ENCODE results near the gene FKBP1A.
A peak's percentile ranks its signal among the peaks of the same experiment; 100 is the strongest.

Gene FKBP1A

GRCh38 chr20:1337441-1337840 is 55.4 kb downstream of the FKBP1A start:
- Histone ChIP-seq H3K27ac (ENCODE audit: low read length) (peak overlapping the region; percentile 5), H3K27me3 (ENCODE audit: low read depth, low read length) (no peaks in the 10 kb centered on the region), H3K36me3 (ENCODE audit: control insufficient read depth in 1 of 2, insufficient read depth in 2 of 2, low read length in 2 of 2) (peaks cover 0 to 12% of the 10 kb centered on the region in 2 donors), H3K4me1 (ENCODE audit: control insufficient read depth in 1 of 2, insufficient read depth in 2 of 2, low read length in 2 of 2) (peaks cover 0 to 14% of the 10 kb centered on the region in 2 donors), H3K4me3 (ENCODE audit: low read depth in 1 of 2, low read length in 2 of 2) (no peak overlapping the region), H3K9me3 (ENCODE audit: control insufficient read depth in 1 of 2, low read length in 2 of 2) (no peaks in the 10 kb centered on the region)

- Histone ChIP-seq H3K4me1 (ENCODE audit: control insufficient read depth in 1 of 2, insufficient read depth in 2 of 2, low read length in 2 of 2) (peaks cover 0 to 14% of the 10 kb centered on the region in 2 donors), H3K27ac (ENCODE audit: low read length) (peak overlapping the region; percentile 5), H3K27me3 (ENCODE audit: low read depth, low read length) (no peaks in the 10 kb centered on the region), H3K36me3 (ENCODE audit: control insufficient read depth in 1 of 2, insufficient read depth in 2 of 2, low read length in 2 of 2) (peaks cover 0 to 16% of the 10 kb centered on the region in 2 donors), H3K4me3 (ENCODE audit: low read depth in 1 of 2, low read length in 2 of 2) (no peak overlapping the region), H3K9me3 (ENCODE audit: control insufficient read depth in 1 of 2, low read length in 2 of 2) (no peaks in the 10 kb centered on the region)
These were observed 56.0 kb downstream of the FKBP1A start for GRCh38 chr20:1336699-1337367.

DNA sequence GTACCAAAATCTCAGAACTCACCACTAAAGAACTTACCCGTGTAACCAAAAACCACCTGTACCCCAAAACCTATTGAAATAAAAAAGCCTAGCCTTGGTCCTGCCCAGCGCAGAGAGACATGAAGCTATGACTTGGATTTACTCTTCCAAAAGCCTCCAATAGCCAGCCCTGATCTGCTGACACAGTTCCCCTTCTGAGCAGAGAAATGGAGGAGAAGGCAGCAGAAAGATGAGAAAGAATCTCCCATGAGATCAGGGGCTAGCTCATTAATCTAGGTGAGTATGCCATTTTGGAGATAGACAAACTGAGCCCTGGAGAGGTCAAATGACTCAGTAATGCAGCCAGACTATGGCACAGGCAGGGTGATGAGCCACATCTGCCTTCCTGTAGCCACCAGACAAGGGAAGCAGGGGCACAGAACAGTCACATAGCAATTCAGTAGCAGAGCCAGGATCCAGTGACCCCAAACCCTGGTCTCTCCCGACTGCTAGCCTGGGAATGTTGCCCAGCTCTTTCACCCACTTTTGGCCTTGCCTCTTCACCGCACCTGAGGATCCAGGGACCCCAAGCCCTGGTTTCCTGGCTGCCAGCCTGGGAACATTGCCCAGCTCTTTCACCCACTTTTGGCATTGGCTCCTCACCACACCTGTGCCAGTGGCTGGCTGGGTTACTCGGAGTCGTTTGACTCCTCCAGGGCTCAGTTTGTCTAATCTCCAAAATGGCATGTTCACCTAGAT is 56.7 kb downstream of the FKBP1A start:
- Histone ChIP-seq H3K4me3 (ENCODE audit: low read depth in 1 of 2, low read length in 2 of 2) (no peak overlapping the region), H3K27ac (ENCODE audit: low read length) (no peak overlapping the region), H3K9me3 (ENCODE audit: control insufficient read depth in 1 of 2, low read length in 2 of 2) (no peaks in the 10 kb centered on the region), H3K36me3 (ENCODE audit: control insufficient read depth in 1 of 2, insufficient read depth in 2 of 2, low read length in 2 of 2) (peaks cover 0 to 18% of the 10 kb centered on the region in 2 donors), H3K27me3 (ENCODE audit: low read depth, low read length) (no peaks in the 10 kb centered on the region), H3K4me1 (ENCODE audit: control insufficient read depth in 1 of 2, insufficient read depth in 2 of 2, low read length in 2 of 2) (peaks cover 0 to 14% of the 10 kb centered on the region in 2 donors)

DNA sequence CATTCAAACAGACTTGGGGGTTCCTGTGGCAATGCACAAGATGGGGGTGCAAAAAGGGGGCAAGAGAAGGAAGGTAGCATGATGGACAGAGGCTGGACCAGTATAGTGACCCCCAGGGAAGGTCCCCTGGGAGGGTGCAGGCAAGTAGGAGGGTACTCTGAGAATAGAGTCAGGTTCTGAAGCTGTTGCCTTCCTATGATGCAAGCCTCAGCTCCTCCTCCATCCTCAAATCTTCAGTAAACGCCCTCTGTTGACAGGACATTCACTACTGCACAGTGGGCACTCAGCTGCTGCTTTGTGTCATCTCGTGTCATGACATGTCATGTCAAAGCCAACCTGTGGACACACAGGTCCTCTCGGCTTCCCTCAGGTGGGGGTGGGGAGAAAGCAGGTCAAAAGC is 58.1 kb downstream of the FKBP1A start:
- Histone ChIP-seq H3K36me3 (ENCODE audit: control insufficient read depth in 1 of 2, insufficient read depth in 2 of 2, low read length in 2 of 2) (peaks cover 0 to 20% of the 10 kb centered on the region in 2 donors), H3K4me1 (ENCODE audit: control insufficient read depth in 1 of 2, insufficient read depth in 2 of 2, low read length in 2 of 2) (peaks cover 4 to 14% of the 10 kb centered on the region in 2 donors), H3K27me3 (ENCODE audit: low read depth, low read length) (no peaks in the 10 kb centered on the region), H3K4me3 (ENCODE audit: low read depth in 1 of 2, low read length in 2 of 2) (no peak overlapping the region), H3K9me3 (ENCODE audit: control insufficient read depth in 1 of 2, low read length in 2 of 2) (no peaks in the 10 kb centered on the region), H3K27ac (ENCODE audit: low read length) (no peak overlapping the region)

DNA sequence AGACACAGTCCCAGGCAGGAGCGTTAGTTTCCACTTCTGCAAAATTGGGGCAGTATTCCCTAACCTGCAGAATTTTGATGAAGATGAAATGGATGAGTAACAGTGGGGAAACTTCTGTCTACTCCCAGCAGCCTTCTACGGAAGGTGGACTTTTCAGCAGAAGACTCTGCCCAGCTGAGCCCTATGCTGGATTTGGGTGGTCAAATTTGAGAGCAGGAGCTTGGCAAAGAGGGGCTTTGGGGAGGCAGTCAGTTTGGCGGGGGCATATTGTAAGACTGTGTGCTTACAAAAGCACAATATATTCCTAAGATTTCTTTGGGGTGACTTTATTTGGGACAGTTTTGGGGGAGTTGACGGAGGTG is 58.5 kb downstream of the FKBP1A start:
- no peaks in the 10 kb centered on the region for H3K27me3 ChIP-seq (ENCODE audit: low read depth, low read length)
- H3K4me3 ChIP-seq (ENCODE audit: low read depth in 1 of 2, low read length in 2 of 2): no peak overlapping the region
- no peak overlapping the region for H3K27ac ChIP-seq (ENCODE audit: low read length)
- peaks cover 0 to 20% of the 10 kb centered on the region in 2 donors for H3K36me3 ChIP-seq (ENCODE audit: control insufficient read depth in 1 of 2, insufficient read depth in 2 of 2, low read length in 2 of 2)
- H3K4me1 ChIP-seq (ENCODE audit: control insufficient read depth in 1 of 2, insufficient read depth in 2 of 2, low read length in 2 of 2): peaks cover 4 to 14% of the 10 kb centered on the region in 2 donors
- no peaks in the 10 kb centered on the region for H3K9me3 ChIP-seq (ENCODE audit: control insufficient read depth in 1 of 2, low read length in 2 of 2)

GRCh38 chr20:1333462-1334369 is 59.1 kb downstream of the FKBP1A start:
- H3K27me3 ChIP-seq (ENCODE audit: low read depth, low read length): no peaks in the 10 kb centered on the region
- H3K4me1 ChIP-seq (ENCODE audit: control insufficient read depth in 1 of 2, insufficient read depth in 2 of 2, low read length in 2 of 2): peaks cover 4 to 17% of the 10 kb centered on the region in 2 donors
- H3K9me3 ChIP-seq (ENCODE audit: control insufficient read depth in 1 of 2, low read length in 2 of 2): no peaks in the 10 kb centered on the region
- no peak overlapping the region for H3K4me3 ChIP-seq (ENCODE audit: low read depth in 1 of 2, low read length in 2 of 2)
- no peak overlapping the region for H3K27ac ChIP-seq (ENCODE audit: low read length)
- H3K36me3 ChIP-seq (ENCODE audit: control insufficient read depth in 1 of 2, insufficient read depth in 2 of 2, low read length in 2 of 2): peaks cover 0 to 20% of the 10 kb centered on the region in 2 donors

DNA sequence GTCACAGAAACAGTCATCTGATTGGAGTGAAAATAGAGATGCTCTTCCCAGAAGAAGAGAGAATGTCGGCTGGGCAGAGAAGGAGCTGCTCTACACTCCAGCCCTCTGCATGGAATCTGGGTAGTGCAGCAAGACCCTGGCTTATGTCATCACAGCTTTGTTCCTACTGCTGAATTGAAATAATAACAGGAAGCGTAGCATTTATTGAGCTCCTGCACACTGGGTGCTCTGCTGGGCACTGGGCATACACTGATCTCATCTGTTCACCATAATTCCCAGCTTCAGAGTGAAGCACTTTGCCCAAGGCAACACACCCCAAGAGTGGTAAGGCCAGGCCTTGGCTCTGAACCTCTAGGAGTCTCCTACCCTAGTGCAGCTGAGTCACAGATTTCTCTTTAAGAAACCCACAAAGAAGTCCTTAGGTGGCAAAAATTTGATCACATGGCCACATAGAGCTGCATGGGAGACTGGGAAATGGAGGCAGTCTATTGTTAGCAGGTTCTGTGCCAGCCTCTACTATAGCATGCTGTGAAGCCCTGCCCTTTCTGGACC is 60.0 kb downstream of the FKBP1A start:
- Histone ChIP-seq H3K27ac (ENCODE audit: low read length) (no peak overlapping the region), H3K27me3 (ENCODE audit: low read depth, low read length) (no peaks in the 10 kb centered on the region), H3K9me3 (ENCODE audit: control insufficient read depth in 1 of 2, low read length in 2 of 2) (no peaks in the 10 kb centered on the region), H3K4me3 (ENCODE audit: low read depth in 1 of 2, low read length in 2 of 2) (no peak overlapping the region), H3K4me1 (ENCODE audit: control insufficient read depth in 1 of 2, insufficient read depth in 2 of 2, low read length in 2 of 2) (peaks cover 6 to 25% of the 10 kb centered on the region in 2 donors), H3K36me3 (ENCODE audit: control insufficient read depth in 1 of 2, insufficient read depth in 2 of 2, low read length in 2 of 2) (peaks cover 0 to 20% of the 10 kb centered on the region in 2 donors)

DNA sequence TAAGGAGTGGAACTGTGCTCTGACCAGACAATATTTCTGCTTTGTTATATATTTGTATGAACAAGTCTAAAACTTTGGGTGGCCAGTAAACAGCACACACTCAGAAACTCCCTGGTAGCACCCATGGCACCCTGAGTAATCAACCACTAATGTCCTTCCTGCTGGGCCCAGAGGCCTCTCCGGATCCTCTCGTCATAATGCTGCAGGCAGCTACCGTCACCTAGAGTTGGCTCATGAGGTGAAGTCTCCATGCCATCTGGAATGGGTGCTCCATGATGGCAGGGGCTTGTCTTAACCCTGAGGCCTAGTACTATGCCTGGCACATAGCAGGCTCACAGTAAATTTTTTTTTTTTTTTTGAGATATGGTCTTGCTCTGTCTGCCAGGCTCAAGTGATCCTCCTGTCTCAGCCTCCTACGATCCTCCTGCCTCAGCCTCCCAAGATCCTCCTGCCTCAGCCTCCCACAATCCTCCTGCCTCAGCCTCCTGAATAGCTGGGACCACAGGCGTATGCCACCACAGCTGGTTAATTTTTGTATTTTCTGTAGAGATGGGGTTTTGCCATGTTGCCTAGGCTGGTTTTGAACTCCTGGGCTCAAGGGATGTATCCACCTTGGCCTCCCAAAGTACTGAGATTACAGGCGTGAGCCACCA is 60.9 kb downstream of the FKBP1A start:
- no peak overlapping the region for H3K27ac ChIP-seq (ENCODE audit: low read length)
- no peak overlapping the region for H3K4me3 ChIP-seq (ENCODE audit: low read depth in 1 of 2, low read length in 2 of 2)
- no peaks in the 10 kb centered on the region for H3K27me3 ChIP-seq (ENCODE audit: low read depth, low read length)
- no peaks in the 10 kb centered on the region for H3K9me3 ChIP-seq (ENCODE audit: control insufficient read depth in 1 of 2, low read length in 2 of 2)
- peaks cover 11 to 25% of the 10 kb centered on the region in 2 donors for H3K4me1 ChIP-seq (ENCODE audit: control insufficient read depth in 1 of 2, insufficient read depth in 2 of 2, low read length in 2 of 2)
- peaks cover 0 to 20% of the 10 kb centered on the region in 2 donors for H3K36me3 ChIP-seq (ENCODE audit: control insufficient read depth in 1 of 2, insufficient read depth in 2 of 2, low read length in 2 of 2)

- Histone ChIP-seq H3K9me3 (ENCODE audit: control insufficient read depth in 1 of 2, low read length in 2 of 2) (no peaks in the 10 kb centered on the region), H3K27ac (ENCODE audit: low read length) (peak overlapping the region; percentile 98), H3K4me3 (ENCODE audit: low read depth in 1 of 2, low read length in 2 of 2) (no peak overlapping the region), H3K27me3 (ENCODE audit: low read depth, low read length) (no peaks in the 10 kb centered on the region), H3K36me3 (ENCODE audit: control insufficient read depth in 1 of 2, insufficient read depth in 2 of 2, low read length in 2 of 2) (peaks cover 0 to 20% of the 10 kb centered on the region in 2 donors), H3K4me1 (ENCODE audit: control insufficient read depth in 1 of 2, insufficient read depth in 2 of 2, low read length in 2 of 2) (peaks cover 18 to 27% of the 10 kb centered on the region in 2 donors)
These were observed 61.8 kb downstream of the FKBP1A start for GRCh38 chr20:1331101-1331500.

DNA sequence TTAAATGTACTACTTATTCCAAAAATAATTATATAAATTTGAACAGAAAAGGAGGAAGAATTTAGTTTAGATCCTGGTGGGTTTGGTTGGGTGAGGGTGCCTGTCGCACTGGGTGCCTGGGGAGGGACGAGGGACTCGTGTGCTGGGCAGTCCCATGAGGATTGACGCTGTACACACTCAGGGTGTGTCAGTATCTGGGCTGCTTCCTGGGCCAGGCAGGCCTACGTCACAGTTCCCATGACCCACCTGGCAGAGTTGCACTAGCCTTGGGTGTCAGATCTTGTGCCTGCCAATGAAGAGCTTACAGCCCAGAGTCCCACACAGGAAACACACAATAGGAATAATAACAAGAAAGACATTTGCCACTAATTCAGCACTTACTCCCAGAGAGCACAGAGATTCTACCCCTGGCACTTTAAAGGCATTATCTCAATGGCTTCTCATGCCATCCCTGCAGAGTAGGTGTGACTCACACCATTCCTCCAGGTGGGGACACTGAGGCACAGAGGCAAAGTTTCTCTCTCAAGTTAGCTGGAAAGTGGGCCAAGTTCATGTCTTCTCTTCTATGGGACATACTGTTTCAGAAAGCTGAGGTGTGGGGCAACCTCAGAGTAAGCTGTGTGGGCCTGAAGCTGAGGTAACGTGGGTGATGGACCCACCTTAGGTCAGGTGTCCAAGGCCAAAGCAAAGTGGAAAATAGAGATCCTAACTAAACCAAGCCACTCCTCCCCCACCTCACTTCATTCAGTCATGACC is 62.6 kb downstream of the FKBP1A start:
- Histone ChIP-seq H3K36me3 (ENCODE audit: control insufficient read depth in 1 of 2, insufficient read depth in 2 of 2, low read length in 2 of 2) (peaks cover 0 to 24% of the 10 kb centered on the region in 2 donors), H3K27ac (ENCODE audit: low read length) (peak overlapping the region; percentile 98), H3K27me3 (ENCODE audit: low read depth, low read length) (no peaks in the 10 kb centered on the region), H3K9me3 (ENCODE audit: control insufficient read depth in 1 of 2, low read length in 2 of 2) (no peaks in the 10 kb centered on the region), H3K4me3 (ENCODE audit: low read depth in 1 of 2, low read length in 2 of 2) (no peak overlapping the region), H3K4me1 (ENCODE audit: control insufficient read depth in 1 of 2, insufficient read depth in 2 of 2, low read length in 2 of 2) (peaks cover 19 to 27% of the 10 kb centered on the region in 2 donors)
